ENCODE data around the gene CCSAP. TPM values are rescaled to one million over a fixed set of nuclear protein-coding genes. Genes with fewer than 3 reads are reported as not detected.

The CCSAP gene
- total RNA-seq, 1 donor from 2014 or later, result 5.5 TPM

Other genes with a start within 250 kb of the CCSAP start
- 19.1 and 41.0 TPM in 2 replicates for gene RAB4A, start 71.9 kb downstream of the CCSAP start, total RNA-seq
- 0.10 TPM in 1 of 2 replicates, not detected in the other for gene ACTA1, start 91.0 kb upstream of the CCSAP start, total RNA-seq
- gene NUP133, start 165.3 kb upstream of the CCSAP start, total RNA-seq, result 43.2 and 47.5 TPM in 2 replicates
- gene ABCB10, start 215.7 kb upstream of the CCSAP start, total RNA-seq, result 16.4 and 21.7 TPM in 2 replicates

All from renal cortical epithelial cell (primary cell).